GM21825 (cell line): ENCODE results near the gene BAG2.

ENCODE experiments used
- ATAC-seq: cut with Tn5 transposase; IDR thresholded peaks from one replicate; pipeline ENCODE4 v1.9.1; 2021; ENCODE audit warnings: mild to moderate bottlenecking, moderate library complexity; ENCODE audit not compliant: unreplicated experiment

The BAG2 gene

GRCh38 chr6:57172136-57173055 is at the start of gene BAG2:
BAG2 (plus strand) TSS chr6:57172326; CDS start chr6:57172698, 372 bp downstream.
- peak; percentile 88 for ATAC-seq

GRCh38 chr6:57123111-57123510 is 49.0 kb upstream of the BAG2 start:
- no peak for ATAC-seq

GRCh38 chr6:57127763-57128162 is 44.4 kb upstream of the BAG2 start:
- ATAC-seq = no peak

GRCh38 chr6:57130661-57131177 is 41.4 kb upstream of the BAG2 start:
- no peak for ATAC-seq

GRCh38 chr6:57134954-57135353 is 37.2 kb upstream of the BAG2 start:
- ATAC-seq = no peak

- ATAC-seq = no peak
Measured at GRCh38 chr6:57135885-57136284, 36.2 kb upstream of the BAG2 start.

- no peak for ATAC-seq
Measured at GRCh38 chr6:57137350-57137749, 34.8 kb upstream of the BAG2 start.

GRCh38 chr6:57138026-57138425 is 34.1 kb upstream of the BAG2 start:
- ATAC-seq = no peak

- ATAC-seq = no peak
Measured at GRCh38 chr6:57141451-57142177, 30.5 kb upstream of the BAG2 start.

GRCh38 chr6:57142178-57142525 is 30.0 kb upstream of the BAG2 start:
- ATAC-seq = no peak

GRCh38 chr6:57143690-57144089 is 28.4 kb upstream of the BAG2 start:
- no peak for ATAC-seq

- ATAC-seq = no peak
Measured at GRCh38 chr6:57147401-57147800, 24.7 kb upstream of the BAG2 start.

- ATAC-seq = no peak
Measured at GRCh38 chr6:57147955-57148858, 23.9 kb upstream of the BAG2 start.

GRCh38 chr6:57158658-57159057 is 13.5 kb upstream of the BAG2 start:
- no peak for ATAC-seq

- no peak for ATAC-seq
Measured at GRCh38 chr6:57159127-57159526, 13.0 kb upstream of the BAG2 start.

- no peak for ATAC-seq
Measured at GRCh38 chr6:57162028-57162427, 10.1 kb upstream of the BAG2 start.

- no peak for ATAC-seq
Measured at GRCh38 chr6:57162516-57162915, 9.6 kb upstream of the BAG2 start.

- ATAC-seq = no peak
Measured at GRCh38 chr6:57163956-57164355, 8.2 kb upstream of the BAG2 start.

- no peak for ATAC-seq
Measured at GRCh38 chr6:57165080-57165479, 7.0 kb upstream of the BAG2 start.

GRCh38 chr6:57173056-57173885 is 1.1 kb downstream of the BAG2 start:
- peak; percentile 16 for ATAC-seq
